ENCODE data around the gene RGPD4.

Gene RGPD4

GRCh38 chr2:107936433-107937359, 110.0 kb downstream of the RGPD4 start:
- no peak overlapping the region for H3K4me2 ChIP-seq (ENCODE audit: low read length)
- H2AFZ ChIP-seq: no peak overlapping the region
- no peak overlapping the region for H3K4me3 ChIP-seq (ENCODE audit: low read depth, low read length)
- H3K27me3 ChIP-seq (ENCODE audit: control insufficient read depth, insufficient read depth, low read length): no peaks in the 10 kb centered on the region
- TF ChIP-seq CTCF (IDR thresholded peaks at IDR 0.05): no peak
- H3K9me3 ChIP-seq (ENCODE audit: control insufficient read depth, low read length): no peaks in the 10 kb centered on the region
- H3K4me1 ChIP-seq: no peaks in the 10 kb centered on the region
- no peaks in the 10 kb centered on the region for H3K36me3 ChIP-seq (ENCODE audit: control insufficient read depth, insufficient read depth, low read length)
- no peak overlapping the region for H3K9ac ChIP-seq
- H3K27ac ChIP-seq: no peak overlapping the region
- H3K79me2 ChIP-seq: no peaks in the 10 kb centered on the region
